GM12878 (cell line): ENCODE results near the gene TAF3. TPM values are rescaled to one million over a fixed set of nuclear protein-coding genes. Genes with fewer than 3 reads are reported as not detected.

Experiments
- CBFB ChIP-seq: IDR thresholded peaks from 2 replicates; pipeline ENCODE4 v1.6.1; 2016; ENCODE audit warnings: antibody characterized with exemption, low read depth
- CHD2 ChIP-seq: IDR thresholded peaks from 2 replicates; pipeline ENCODE4 v1.6.1; 2011; ENCODE audit warnings: low read depth, low read length, improper control_type of control experiment, borderline replicate concordance
- CREB1 ChIP-seq: IDR thresholded peaks from 2 replicates; pipeline ENCODE4 v1.6.1; 2012; ENCODE audit warnings: low read depth, mild to moderate bottlenecking, inconsistent platforms
- E4F1 ChIP-seq: fragments of 450-650 bp; IDR thresholded peaks from 2 replicates; pipeline ENCODE4 v1.6.1; 2018; ENCODE audit warnings: borderline replicate concordance, mild to moderate bottlenecking; ENCODE audit not compliant: partially characterized antibody
- ELK1 ChIP-seq: IDR thresholded peaks from 2 replicates; pipeline ENCODE4 v1.6.1; 2012; ENCODE audit warnings: low read depth, low read length, improper control_type of control experiment
- HDGF ChIP-seq: fragments of 450-650 bp; IDR thresholded peaks from 2 replicates; pipeline ENCODE4 v1.6.1; 2016; ENCODE audit warnings: antibody characterized with exemption
- NFXL1 ChIP-seq: fragments of 450-650 bp; IDR thresholded peaks from 2 replicates; pipeline ENCODE4 v1.6.1; 2017; ENCODE audit warnings: antibody characterized with exemption, mild to moderate bottlenecking, borderline replicate concordance
- NFYA ChIP-seq: IDR thresholded peaks from 2 replicates; pipeline ENCODE4 v1.6.1; 2011; ENCODE audit warnings: low read depth, mild to moderate bottlenecking, low read length, improper control_type of control experiment, borderline replicate concordance
- NFYB ChIP-seq: IDR thresholded peaks from 2 replicates; pipeline ENCODE4 v1.6.1; 2011; ENCODE audit warnings: low read depth, mild to moderate bottlenecking, low read length, improper control_type of control experiment, moderate library complexity; ENCODE audit not compliant: insufficient read depth
- PML ChIP-seq: IDR thresholded peaks from 2 replicates; pipeline ENCODE4 v1.6.1; 2012; ENCODE audit warnings: low read length, inconsistent platforms
- POLR2A ChIP-seq: IDR thresholded peaks from 2 replicates; pipeline ENCODE4 v1.6.1; 2011; ENCODE audit warnings: low read depth, mild to moderate bottlenecking, low read length
- POLR2AphosphoS5 ChIP-seq: IDR thresholded peaks from 2 replicates; pipeline ENCODE4 v1.6.1; 2011; ENCODE audit warnings: mild to moderate bottlenecking, low read length, inconsistent platforms
- RELA ChIP-seq: fragments of 450-650 bp; IDR thresholded peaks from 2 replicates; pipeline ENCODE4 v1.8.0; 2014; ENCODE audit warnings: borderline replicate concordance; ENCODE audit not compliant: partially characterized antibody
- RELB ChIP-seq: fragments of 450-650 bp; IDR thresholded peaks from 2 replicates; pipeline ENCODE4 v1.6.1; 2017; ENCODE audit warnings: low read depth, mild to moderate bottlenecking, moderate library complexity
- SMAD1 ChIP-seq: fragments of 450-650 bp; IDR thresholded peaks from 2 replicates; pipeline ENCODE4 v1.6.1; 2018; ENCODE audit warnings: mild to moderate bottlenecking, low read depth; ENCODE audit not compliant: partially characterized antibody
- SMARCA5 ChIP-seq: fragments of 450-650 bp; IDR thresholded peaks from 2 replicates; pipeline ENCODE4 v1.6.1; 2017; ENCODE audit warnings: mild to moderate bottlenecking
- STAT1 ChIP-seq: fragments of 450-650 bp; conservative IDR thresholded peaks from 2 replicates; pipeline ENCODE4 v1.6.1; 2014; ENCODE audit warnings: antibody characterized with exemption, mild to moderate bottlenecking
- SUPT20H ChIP-seq: IDR thresholded peaks from 2 replicates; pipeline ENCODE4 v1.6.1; 2011; ENCODE audit warnings: low read depth, mild to moderate bottlenecking, low read length, moderate library complexity, borderline replicate concordance; ENCODE audit not compliant: control insufficient read depth
- TAF1 ChIP-seq: IDR thresholded peaks from 2 replicates; pipeline ENCODE4 v1.6.1; 2011; ENCODE audit warnings: mild to moderate bottlenecking, low read depth, low read length, borderline replicate concordance
- TCF12 ChIP-seq: IDR thresholded peaks from 2 replicates; pipeline ENCODE4 v1.6.1; 2011; ENCODE audit warnings: low read depth, mild to moderate bottlenecking, low read length
- TCF3 ChIP-seq: IDR thresholded peaks from 2 replicates; pipeline ENCODE4 v1.6.1; 2012; ENCODE audit warnings: low read depth, mild to moderate bottlenecking, low read length, borderline replicate concordance; ENCODE audit not compliant: insufficient read depth
- USF2 ChIP-seq: IDR thresholded peaks from 2 replicates; pipeline ENCODE4 v1.6.1; 2011; ENCODE audit warnings: low read depth, low read length, improper control_type of control experiment, borderline replicate concordance
- YY1 ChIP-seq: IDR thresholded peaks from 2 replicates; pipeline ENCODE4 v1.6.1; 2011; ENCODE audit warnings: low read depth, mild to moderate bottlenecking, low read length
- ZNF217 ChIP-seq: fragments of 450-650 bp; IDR thresholded peaks from 2 replicates; pipeline ENCODE4 v1.6.1; 2017; ENCODE audit warnings: antibody characterized with exemption, mild to moderate bottlenecking
- polyA plus RNA-seq, 11 experiments: library from polyadenylated mRNA; depleted of rRNA in 4 of 11; unstranded in 6 of 11; stranded (reverse) in 5 of 11; fragments of >200 nt; fragmentation: Nextera tagmentation in 4 of 11; fragmentation: Illumina TruSeq in 1 of 11; extraction: Ambion mirVana in 4 of 11; extraction: Trizol in 1 of 11; gene quantifications; 1 replicate in 1 of 11; 2 replicates in 10 of 11; pipeline versions ENCODE4 v1.2.1 to v1.2.3, GENCODE V29; 2011 to 2016; ENCODE audit warnings: inconsistent platforms in 2 of 11, missing spikeins in 2 of 11, low read depth in 1 of 11
- total RNA-seq, 4 experiments: library from RNA; depleted of rRNA in 3 of 4; stranded (reverse); fragments of >200 nt in 3 of 4; fragmentation: Illumina TruSeq in 1 of 4; extraction: Trizol in 1 of 4; gene quantifications; 2 replicates each; pipeline versions ENCODE4 v1.2.1 to v1.2.3, GENCODE V29; 2013 to 2021

Gene TAF3
- total and polyA plus RNA-seq, 10 of the 15 experiments (the other 5 are each of a cell fraction or from before 2014, with no cell fraction given) = 2.0 to 10.1 (median 3.7) TPM

- TF ChIP-seq SMAD1 (no peak), ELK1 (peak; percentile 57; the same call in 1 of the 2 replicates), ZNF217 (no peak), USF2 (no peak), RELA (no peak), SMARCA5 (peak; percentile 42; the same call in 1 of the 2 replicates), STAT1 (no peak), POLR2A (peak; percentile 97), TCF3 (peak; percentile 23; the same call in 1 of the 2 replicates), RELB (0 out of 2 replicates have a peak, but pooled peaks have one; percentile 23), CBFB (peak; percentile 92), SUPT20H (no peak), NFXL1 (no peak), PML (0 out of 2 replicates have a peak, but pooled peaks have one; percentile 61), E4F1 (peak; percentile 37), YY1 (peak; percentile 85), NFYA (no peak), POLR2AphosphoS5 (peak; percentile 93), NFYB (no peak), TCF12 (no peak), TAF1 (no peak; the same call in 1 of the 2 replicates), CREB1 (no peak), HDGF (peak; percentile 97), CHD2 (peak; percentile 99)
These were observed 30.3 kb upstream of the TAF3 start, which contains the start of the genes ATP5F1C and KIN (continued) for GRCh38 chr10:7787857-7788638.
